NCI-H2029 (cell line): ENCODE data around the gene KLHL2.

Experiments
- DNase-seq: peaks from one replicate; lab custom pipeline; 2025; lab: John Stamatoyannopoulos, UW

Gene KLHL2

DNA sequence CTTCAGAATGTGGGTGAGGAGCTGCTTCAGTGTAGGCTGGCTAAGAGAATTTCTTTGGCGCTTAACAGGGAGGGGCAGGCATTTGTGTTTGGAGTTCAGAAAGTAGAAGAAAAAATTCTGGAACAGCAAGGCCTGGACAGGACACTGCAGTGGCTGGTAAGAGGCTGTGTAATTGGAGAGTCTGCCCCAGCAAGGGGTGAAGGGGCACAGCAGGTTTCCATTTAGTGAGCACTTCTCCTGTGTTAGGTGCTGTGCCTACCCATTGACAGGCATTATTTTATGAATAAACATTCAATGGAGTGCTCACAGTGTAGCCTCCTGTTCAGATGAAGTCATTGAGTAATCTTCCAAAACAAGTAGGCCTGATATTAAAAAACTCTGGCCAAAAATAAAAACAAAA, 160.8 kb downstream of the KLHL2 start:
- no peak for DNase-seq

DNA sequence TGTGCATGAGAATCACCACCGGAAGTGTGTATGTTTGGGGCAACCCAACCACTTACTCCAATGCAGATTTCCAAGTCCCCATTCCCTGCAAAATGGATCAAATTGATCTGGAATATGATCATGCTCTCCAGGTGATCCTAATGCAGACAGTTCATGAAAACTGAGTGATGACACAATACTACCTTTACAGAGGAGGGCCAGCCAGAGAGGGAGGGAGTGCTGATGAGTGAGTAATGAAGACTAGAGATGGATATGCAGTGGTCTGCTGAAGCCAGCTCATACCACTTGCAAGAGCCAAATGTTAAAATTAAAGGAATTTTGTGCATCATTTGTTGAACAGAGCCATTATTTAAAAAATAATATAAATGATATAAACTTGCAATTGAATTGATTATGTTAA, 161.2 kb downstream of the KLHL2 start:
- no peak for DNase-seq

DNA sequence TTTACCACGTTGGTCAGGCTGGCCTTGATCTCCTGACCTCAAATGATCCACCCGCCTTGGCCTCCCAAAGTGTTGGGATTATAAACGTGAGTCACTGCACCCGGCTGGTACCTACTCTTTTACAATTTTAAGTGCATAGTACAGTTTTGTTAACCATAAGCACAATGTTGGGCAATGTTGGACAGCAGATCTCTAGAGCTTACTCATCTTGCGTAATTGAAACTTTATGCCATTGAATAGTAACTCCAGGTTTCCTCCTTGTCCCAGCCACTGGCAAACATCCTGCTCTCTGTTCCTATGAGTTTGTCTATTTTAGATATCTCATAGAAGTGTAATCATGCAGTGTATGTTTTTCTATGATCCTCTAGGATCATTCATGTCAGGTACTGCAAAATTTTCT, 162.2 kb downstream of the KLHL2 start:
- no peak for DNase-seq

DNA sequence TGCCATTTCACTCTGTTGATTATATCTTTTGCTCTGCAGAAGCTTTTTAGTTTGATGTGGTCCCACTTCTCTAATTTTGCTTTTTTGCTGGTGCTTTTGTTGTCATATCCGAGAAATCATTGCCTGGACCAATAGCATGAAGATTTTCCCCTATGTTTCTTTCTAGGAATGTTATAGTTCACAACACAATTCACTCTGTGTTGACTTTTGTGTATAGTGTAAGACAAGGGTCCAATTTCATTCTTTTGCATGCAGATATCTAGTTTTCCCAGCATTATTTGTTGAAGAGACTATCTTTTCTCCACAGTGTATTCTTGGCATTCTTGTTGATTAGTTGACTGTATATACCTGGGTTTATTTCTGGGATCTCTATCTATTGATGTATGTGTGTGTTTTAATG, 163.2 kb downstream of the KLHL2 start:
- no peak for DNase-seq
